Body of pancreas (tissue), 4 donors: ENCODE data around the gene APOA5. TPM values are rescaled to one million over a fixed set of nuclear protein-coding genes. Genes with fewer than 3 reads are reported as not detected.

Source experiments
- ATAC-seq: fragments of 150-250 bp; one replicate; pipeline ENCODE4 v1.9.1; 2016
- DNase-seq, 4 donors: peaks; one replicate each; pipeline ENCODE4 v3.0.0-alpha.2; 2019
- H3K27ac ChIP-seq, 4 donors: fragments of 200-600 bp; sonication (generic); 1 replicate in 3 of 4; 2 replicates in 1 of 4; pipeline versions ENCODE4 v1.5.1 to v1.6.1; 2016 to 2019; ENCODE audit warnings: mild to moderate bottlenecking in 1 of 4, mixed read lengths in 1 of 4, moderate library complexity in 1 of 4
- H3K27me3 ChIP-seq, 2 donors: fragments of 200-600 bp; sonication (generic); one replicate each; pipeline ENCODE4 v1.6.0; 2016; ENCODE audit warnings: mild to moderate bottlenecking in 1 of 2
- H3K36me3 ChIP-seq, 2 donors: fragments of 200-600 bp; sonication (generic); replicated peaks in 1 of 2; 2 replicates each; pipeline ENCODE4 v1.5.1; 2016; ENCODE audit warnings: low read depth in 2 of 2; ENCODE audit not compliant: insufficient read depth in 1 of 2
- H3K4me1 ChIP-seq: fragments of 200-600 bp; sonication (generic); one replicate; pipeline ENCODE4 v1.6.0; 2016
- H3K4me3 ChIP-seq, 2 donors: fragments of 200-600 bp; sonication (generic); 1 replicate in 1 of 2; 2 replicates in 1 of 2; pipeline ENCODE4 v1.5.1; 2016 to 2019
- H3K9me3 ChIP-seq, 3 donors: fragments of 200-600 bp; sonication (generic); 1 replicate in 2 of 3; 2 replicates in 1 of 3; pipeline ENCODE4 v1.5.1; 2016
- POLR2A ChIP-seq, 3 donors: fragments of 450-650 bp; IDR thresholded peaks; one replicate each; pipeline ENCODE4 v1.6.1; 2016; ENCODE audit warnings: antibody characterized with exemption in 3 of 3, mild to moderate bottlenecking in 2 of 3
- WGBS, 2 donors: methylation state at CpG; one replicate each; pipeline ENCODE4 v1.1.5; 2017; 5-methylcytosine and 5-hydroxymethylcytosine counted together
- intact Hi-C: fragments of 100-400 bp; cut with DNase I; formaldehyde crosslinking; loops from one replicate; pipeline ENCODE4 v1.15.1; 2023
- total RNA-seq, 2 donors: library from RNA; depleted of rRNA; stranded (reverse); fragments of >200 nt; gene quantifications; one replicate each; pipeline ENCODE4 v1.1.0, GENCODE V29; 2016
- TF ChIP-seq, protein P1 (sequence below), 7 experiments: fragments of 450-650 bp in 4 of 7; fragments of 200-600 bp in 3 of 7; sonication (generic) in 3 of 7; IDR thresholded peaks; one replicate each; pipeline ENCODE4 v1.5.1; 2016 to 2019; ENCODE audit warnings: antibody characterized with exemption in 7 of 7

APOA5 gene
- total RNA-seq, 2 donors from 2014 or later = 2.6 TPM; not detected in 1

DNA sequence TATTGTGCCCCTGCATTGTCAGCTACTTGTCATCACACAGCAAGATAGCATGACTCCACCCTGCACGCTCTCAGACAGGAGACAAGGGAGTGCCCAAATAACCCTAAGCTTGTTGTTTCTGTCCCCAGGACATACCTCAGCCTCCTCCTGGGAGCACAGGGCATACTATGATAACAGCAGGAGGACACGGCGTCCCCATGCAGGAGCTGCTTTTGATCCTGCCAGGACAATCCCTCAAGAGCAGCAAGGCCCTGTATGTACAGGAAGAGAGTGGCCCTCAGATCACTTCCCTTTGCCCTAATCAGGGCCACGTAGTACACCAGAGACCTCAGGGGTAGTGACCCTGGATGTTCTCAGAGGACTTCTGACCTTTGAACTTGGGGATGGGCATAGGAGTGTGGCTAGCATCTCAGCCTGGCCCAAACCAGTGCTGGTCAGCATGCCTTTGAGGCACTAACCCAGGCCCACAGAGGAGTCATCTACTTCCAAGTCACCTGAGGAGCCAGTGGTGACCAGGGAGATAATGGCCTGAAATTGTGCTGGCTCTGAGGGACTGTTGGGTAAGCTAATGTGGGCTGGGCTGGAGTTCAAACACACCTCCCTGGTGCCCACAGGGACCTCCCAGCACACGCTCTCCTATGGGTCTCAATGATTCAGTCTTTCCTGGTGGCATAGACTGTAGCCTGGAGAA lies 22.2 kb upstream of the APOA5 start:
- Histone ChIP-seq H3K4me3 (no peak overlapping the region), H3K27me3 (no peaks in the 10 kb centered on the region), H3K36me3 (no peaks in the 10 kb centered on the region), H3K9me3 (no peaks in the 10 kb centered on the region), H3K27ac (no peak overlapping the region), H3K4me1 (peaks cover 25% of the 10 kb centered on the region)
- intact Hi-C loops = no loop called here
- WGBS, 2 donors = 69 to 72% methylated on average over 4 to 5 of the region's 5 CpGs
- DNase-seq (no peak), ATAC-seq (no peak)
- no peak for TF ChIP-seq POLR2A (IDR thresholded peaks at IDR 0.05)
- TF ChIP-seq, protein P1, sequence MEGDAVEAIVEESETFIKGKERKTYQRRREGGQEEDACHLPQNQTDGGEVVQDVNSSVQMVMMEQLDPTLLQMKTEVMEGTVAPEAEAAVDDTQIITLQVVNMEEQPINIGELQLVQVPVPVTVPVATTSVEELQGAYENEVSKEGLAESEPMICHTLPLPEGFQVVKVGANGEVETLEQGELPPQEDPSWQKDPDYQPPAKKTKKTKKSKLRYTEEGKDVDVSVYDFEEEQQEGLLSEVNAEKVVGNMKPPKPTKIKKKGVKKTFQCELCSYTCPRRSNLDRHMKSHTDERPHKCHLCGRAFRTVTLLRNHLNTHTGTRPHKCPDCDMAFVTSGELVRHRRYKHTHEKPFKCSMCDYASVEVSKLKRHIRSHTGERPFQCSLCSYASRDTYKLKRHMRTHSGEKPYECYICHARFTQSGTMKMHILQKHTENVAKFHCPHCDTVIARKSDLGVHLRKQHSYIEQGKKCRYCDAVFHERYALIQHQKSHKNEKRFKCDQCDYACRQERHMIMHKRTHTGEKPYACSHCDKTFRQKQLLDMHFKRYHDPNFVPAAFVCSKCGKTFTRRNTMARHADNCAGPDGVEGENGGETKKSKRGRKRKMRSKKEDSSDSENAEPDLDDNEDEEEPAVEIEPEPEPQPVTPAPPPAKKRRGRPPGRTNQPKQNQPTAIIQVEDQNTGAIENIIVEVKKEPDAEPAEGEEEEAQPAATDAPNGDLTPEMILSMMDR (IDR thresholded peaks at IDR 0.05) = no peak

DNA sequence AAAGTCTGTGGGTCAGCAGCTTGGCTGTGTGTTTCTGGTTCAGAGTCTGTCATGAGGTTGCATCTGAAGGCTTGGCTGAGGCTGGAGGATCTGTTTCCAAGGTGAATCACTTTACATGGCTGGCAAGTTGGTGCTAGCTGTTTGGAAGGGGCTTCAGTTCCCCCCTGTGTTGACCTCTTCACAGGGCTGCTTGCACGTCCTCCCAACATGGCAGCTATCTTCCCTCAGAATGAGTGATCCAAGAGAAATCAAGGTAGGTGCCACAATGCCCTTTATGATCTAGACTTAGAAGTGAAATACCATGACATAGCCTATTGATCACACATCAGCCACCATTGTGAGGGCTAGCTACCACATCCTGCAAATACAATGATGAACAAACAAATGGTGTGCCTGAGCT lies 21.5 kb upstream of the APOA5 start:
- Histone ChIP-seq H3K27ac (no peak overlapping the region), H3K27me3 (no peaks in the 10 kb centered on the region), H3K36me3 (no peaks in the 10 kb centered on the region), H3K4me1 (peaks cover 32% of the 10 kb centered on the region), H3K4me3 (no peak overlapping the region), H3K9me3 (no peaks in the 10 kb centered on the region)
- TF ChIP-seq, protein P1 (IDR thresholded peaks at IDR 0.05) = no peak
- TF ChIP-seq POLR2A (IDR thresholded peaks at IDR 0.05) = no peak
- DNase-seq (no peak), ATAC-seq (no peak)
- intact Hi-C loops = no loop called here
- 100% methylated on average over 1 of the region's 1 CpG for WGBS, 2 donors

DNA sequence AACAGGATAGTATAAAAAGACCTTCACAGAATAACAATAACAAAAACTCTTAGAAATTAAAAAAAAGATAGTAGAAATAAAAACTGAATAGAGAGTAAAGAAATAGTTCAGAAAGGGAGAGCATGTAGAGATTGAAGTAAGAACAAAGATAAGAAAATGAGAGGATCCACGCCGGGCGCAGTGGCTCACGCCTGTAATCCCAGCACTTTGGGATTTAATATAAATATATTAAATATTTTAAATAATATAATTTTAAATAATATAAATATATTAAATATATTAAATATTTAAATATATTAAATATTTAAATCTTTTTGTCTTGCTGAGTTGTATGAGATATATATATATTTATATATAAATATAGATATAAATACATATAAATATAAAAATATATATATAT lies 20.4 kb upstream of the APOA5 start:
- no peak overlapping the region for H3K4me3 ChIP-seq
- no peaks in the 10 kb centered on the region for H3K27me3 ChIP-seq
- intact Hi-C loops = no loop called here
- H3K4me1 ChIP-seq = peaks cover 43% of the 10 kb centered on the region
- no peak overlapping the region for H3K27ac ChIP-seq
- no peaks in the 10 kb centered on the region for H3K36me3 ChIP-seq
- H3K9me3 ChIP-seq = no peaks in the 10 kb centered on the region
- WGBS, 2 donors = 95 to 100% methylated on average over 4 of the region's 4 CpGs
- TF ChIP-seq, protein P1 (IDR thresholded peaks at IDR 0.05) = no peak
- no peak for TF ChIP-seq POLR2A (IDR thresholded peaks at IDR 0.05)
- DNase-seq (no peak), ATAC-seq (no peak)

DNA sequence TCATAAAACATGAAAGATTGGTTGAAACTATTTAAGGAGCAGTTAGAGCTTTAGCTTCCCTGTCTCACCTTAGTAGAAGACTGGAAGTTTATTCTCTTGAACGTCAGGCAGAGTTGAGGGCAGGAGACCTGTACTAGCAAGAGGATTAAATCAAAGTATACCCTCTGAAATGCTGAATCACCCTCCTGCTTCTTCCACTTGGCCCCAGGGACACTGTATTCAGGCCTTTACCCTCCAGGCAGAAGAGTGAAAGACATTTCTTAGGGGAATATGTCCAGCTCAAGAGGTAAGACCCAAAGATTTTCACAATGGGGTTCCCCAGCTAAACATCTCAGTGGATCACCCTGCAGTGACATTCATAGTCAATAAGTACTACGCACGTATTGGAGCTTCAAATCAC lies 19.5 kb upstream of the APOA5 start:
- peaks cover 51% of the 10 kb centered on the region for H3K4me1 ChIP-seq
- no peaks in the 10 kb centered on the region for H3K27me3 ChIP-seq
- intact Hi-C loops = no loop called here
- no peak for ATAC-seq
- H3K36me3 ChIP-seq = no peaks in the 10 kb centered on the region
- TF ChIP-seq POLR2A (IDR thresholded peaks at IDR 0.05) = no peak
- TF ChIP-seq, protein P1 (IDR thresholded peaks at IDR 0.05) = no peak
- no peak for DNase-seq
- H3K9me3 ChIP-seq = no peaks in the 10 kb centered on the region
- H3K27ac ChIP-seq = peak overlapping the region in 1 of 4 donors; percentile 31
- no peak overlapping the region for H3K4me3 ChIP-seq
- WGBS, 2 donors = 74 to 81% methylated on average over 3 of the region's 3 CpGs
